Measurements from ENCODE around the gene TMPRSS11A.

DNA sequence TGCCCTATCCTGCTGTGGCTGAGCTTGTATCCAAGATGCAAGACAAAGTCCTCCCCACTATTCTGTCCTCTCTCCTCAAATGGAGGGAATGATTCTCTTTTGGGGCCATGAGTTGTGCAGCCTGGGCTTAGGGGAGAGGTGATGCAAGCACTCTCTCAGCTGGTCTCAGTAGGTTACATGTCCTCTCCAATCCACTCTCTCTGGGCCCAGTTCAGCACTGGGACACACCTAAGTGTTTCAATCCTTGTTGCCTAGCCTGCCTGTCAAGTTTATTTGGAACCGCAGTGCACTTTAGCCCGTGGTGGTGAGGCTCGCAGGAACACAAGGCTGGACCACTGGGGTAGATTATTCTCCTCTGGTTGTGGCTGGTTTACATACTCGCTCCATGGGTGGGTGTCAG lies 55.6 kb downstream of the TMPRSS11A start:
- TF ChIP-seq, protein P1, sequence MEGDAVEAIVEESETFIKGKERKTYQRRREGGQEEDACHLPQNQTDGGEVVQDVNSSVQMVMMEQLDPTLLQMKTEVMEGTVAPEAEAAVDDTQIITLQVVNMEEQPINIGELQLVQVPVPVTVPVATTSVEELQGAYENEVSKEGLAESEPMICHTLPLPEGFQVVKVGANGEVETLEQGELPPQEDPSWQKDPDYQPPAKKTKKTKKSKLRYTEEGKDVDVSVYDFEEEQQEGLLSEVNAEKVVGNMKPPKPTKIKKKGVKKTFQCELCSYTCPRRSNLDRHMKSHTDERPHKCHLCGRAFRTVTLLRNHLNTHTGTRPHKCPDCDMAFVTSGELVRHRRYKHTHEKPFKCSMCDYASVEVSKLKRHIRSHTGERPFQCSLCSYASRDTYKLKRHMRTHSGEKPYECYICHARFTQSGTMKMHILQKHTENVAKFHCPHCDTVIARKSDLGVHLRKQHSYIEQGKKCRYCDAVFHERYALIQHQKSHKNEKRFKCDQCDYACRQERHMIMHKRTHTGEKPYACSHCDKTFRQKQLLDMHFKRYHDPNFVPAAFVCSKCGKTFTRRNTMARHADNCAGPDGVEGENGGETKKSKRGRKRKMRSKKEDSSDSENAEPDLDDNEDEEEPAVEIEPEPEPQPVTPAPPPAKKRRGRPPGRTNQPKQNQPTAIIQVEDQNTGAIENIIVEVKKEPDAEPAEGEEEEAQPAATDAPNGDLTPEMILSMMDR (IDR thresholded peaks at IDR 0.05): no peak
- no peak for TF ChIP-seq POLR2A (IDR thresholded peaks at IDR 0.05)
